Measurements from ENCODE around the gene LHB.

DNA sequence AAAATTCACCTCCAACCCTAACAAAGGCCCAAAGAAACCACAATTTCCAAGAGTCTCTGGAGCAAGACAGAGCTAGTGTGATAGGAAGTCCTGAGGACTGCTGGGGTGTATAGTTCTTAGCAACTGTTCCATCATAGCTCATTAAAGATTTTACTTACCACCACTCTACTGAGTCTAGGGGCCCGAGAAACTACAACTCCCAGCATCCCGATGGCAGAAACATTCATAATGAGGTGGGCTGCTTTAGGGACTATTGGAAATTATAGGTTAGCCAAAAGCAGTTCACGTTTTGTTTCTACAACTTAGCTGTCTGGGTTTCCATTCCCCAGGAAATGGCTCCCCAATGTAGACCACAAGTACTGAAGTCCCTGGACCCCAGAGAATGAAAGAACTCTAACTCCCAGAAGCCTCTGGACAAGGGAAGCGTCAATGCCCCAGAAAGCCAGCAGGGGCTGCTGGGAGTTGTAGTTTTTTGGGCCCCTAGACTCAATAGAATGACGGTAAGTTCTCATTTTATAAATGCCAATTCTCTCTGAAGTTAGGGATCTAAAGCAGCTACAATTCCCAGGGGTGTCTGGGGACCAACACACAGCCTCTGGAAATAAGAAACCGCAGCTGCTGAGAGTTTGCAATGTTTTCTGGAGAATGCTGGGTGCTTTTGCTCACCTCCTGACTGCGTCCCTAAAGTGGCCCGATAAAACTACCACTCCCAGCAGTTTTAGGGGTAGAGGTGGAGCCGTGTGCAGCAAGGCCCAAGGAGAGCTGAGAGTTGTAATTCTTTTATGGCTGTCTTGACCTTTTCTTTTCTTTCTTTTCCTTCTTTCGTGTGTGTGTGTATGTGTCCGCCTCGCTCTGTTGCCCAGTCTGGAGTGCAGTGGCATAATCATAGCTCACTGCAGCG is 40.7 kb downstream of the LHB start:
- TF ChIP-seq, protein P1, sequence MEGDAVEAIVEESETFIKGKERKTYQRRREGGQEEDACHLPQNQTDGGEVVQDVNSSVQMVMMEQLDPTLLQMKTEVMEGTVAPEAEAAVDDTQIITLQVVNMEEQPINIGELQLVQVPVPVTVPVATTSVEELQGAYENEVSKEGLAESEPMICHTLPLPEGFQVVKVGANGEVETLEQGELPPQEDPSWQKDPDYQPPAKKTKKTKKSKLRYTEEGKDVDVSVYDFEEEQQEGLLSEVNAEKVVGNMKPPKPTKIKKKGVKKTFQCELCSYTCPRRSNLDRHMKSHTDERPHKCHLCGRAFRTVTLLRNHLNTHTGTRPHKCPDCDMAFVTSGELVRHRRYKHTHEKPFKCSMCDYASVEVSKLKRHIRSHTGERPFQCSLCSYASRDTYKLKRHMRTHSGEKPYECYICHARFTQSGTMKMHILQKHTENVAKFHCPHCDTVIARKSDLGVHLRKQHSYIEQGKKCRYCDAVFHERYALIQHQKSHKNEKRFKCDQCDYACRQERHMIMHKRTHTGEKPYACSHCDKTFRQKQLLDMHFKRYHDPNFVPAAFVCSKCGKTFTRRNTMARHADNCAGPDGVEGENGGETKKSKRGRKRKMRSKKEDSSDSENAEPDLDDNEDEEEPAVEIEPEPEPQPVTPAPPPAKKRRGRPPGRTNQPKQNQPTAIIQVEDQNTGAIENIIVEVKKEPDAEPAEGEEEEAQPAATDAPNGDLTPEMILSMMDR (optimal IDR thresholded peaks at IDR 0.05 in 1 of 3, IDR thresholded peaks at IDR 0.05 in 1 of 3, conservative IDR thresholded peaks at IDR 0.05 in 1 of 3; ENCODE audit: extremely low read depth in 1 of 3, insufficient read depth in 2 of 3, low read length in 3 of 3) = peak in 1 of 3 experiments; percentile 5
- no peak for TF ChIP-seq EZH2 (IDR thresholded peaks at IDR 0.05; ENCODE audit: low read length)

All from keratinocyte (primary cell).